Thoracic aorta (tissue), 2 donors: ENCODE data around the gene BPI. TPM values are rescaled to one million over a fixed set of nuclear protein-coding genes. Genes with fewer than 3 reads are reported as not detected.

Experiments used
- ATAC-seq: fragments of 150-250 bp; one replicate; pipeline ENCODE4 v1.8.0; 2017; ENCODE audit warnings: low read depth; ENCODE audit not compliant: insufficient number of reproducible peaks, low FRiP score
- DNase-seq: peaks from one replicate; pipeline ENCODE4 v3.0.0-alpha.2; 2020; ENCODE audit warnings: low spot score
- H3K27ac ChIP-seq, 2 donors: fragments of 200-600 bp; sonication (generic); 1 replicate in 1 of 2; 2 replicates in 1 of 2; pipeline ENCODE4 v1.5.1; 2016; ENCODE audit warnings: mild to moderate bottlenecking in 2 of 2, moderate library complexity in 2 of 2
- H3K27me3 ChIP-seq: fragments of 200-600 bp; sonication (generic); replicated peaks from 2 replicates; pipeline ENCODE4 v1.6.0; 2016; ENCODE audit warnings: mild to moderate bottlenecking; ENCODE audit not compliant: insufficient read depth
- H3K36me3 ChIP-seq: fragments of 200-600 bp; sonication (generic); one replicate; pipeline ENCODE4 v1.5.1; 2016
- H3K4me1 ChIP-seq, 2 donors: fragments of 200-600 bp; sonication (generic); 1 replicate in 1 of 2; 2 replicates in 1 of 2; pipeline versions ENCODE4 v1.5.1 to v1.6.0; 2016; ENCODE audit warnings: low read depth in 2 of 2, mild to moderate bottlenecking in 1 of 2; ENCODE audit not compliant: control insufficient read depth in 1 of 2
- H3K4me3 ChIP-seq: fragments of 200-600 bp; sonication (generic); 2 replicates; pipeline ENCODE4 v1.5.1; 2016; ENCODE audit warnings: mild to moderate bottlenecking
- H3K9me3 ChIP-seq: fragments of 200-600 bp; sonication (generic); 2 replicates; pipeline ENCODE4 v1.5.1; 2016
- CTCF ChIP-seq: fragments of 200-600 bp; sonication (generic); IDR thresholded peaks from one replicate; pipeline ENCODE4 v1.5.1; 2019; ENCODE audit warnings: antibody characterized with exemption
- total RNA-seq, 2 donors: library from RNA; depleted of rRNA; stranded (reverse); fragments of >200 nt; gene quantifications; one replicate each; pipeline versions ENCODE4 v1.1.0 to v1.2.3, GENCODE V29; 2016

BPI gene
- total RNA-seq, 2 donors from 2014 or later, result 0.35 to 4.1 TPM

GRCh38 chr20:38325167-38325566 is 21.2 kb downstream of the BPI start:
- no peak for TF ChIP-seq CTCF
- H3K4me1 ChIP-seq, result no peaks in the 10 kb centered on the region
- no peak overlapping the region for H3K27ac ChIP-seq
- no peaks in the 10 kb centered on the region for H3K9me3 ChIP-seq
- no peaks in the 10 kb centered on the region for H3K27me3 ChIP-seq
- DNase-seq (no peak), ATAC-seq (no peak)
- H3K36me3 ChIP-seq, result no peaks in the 10 kb centered on the region
- H3K4me3 ChIP-seq, result no peak overlapping the region

- Histone ChIP-seq H3K36me3 (no peaks in the 10 kb centered on the region), H3K4me3 (no peak overlapping the region), H3K27me3 (no peaks in the 10 kb centered on the region), H3K9me3 (no peaks in the 10 kb centered on the region), H3K27ac (no peak overlapping the region), H3K4me1 (no peaks in the 10 kb centered on the region)
- no peak for TF ChIP-seq CTCF
- no peak for DNase-seq
- ATAC-seq, result no peak
These were observed 21.9 kb downstream of the BPI start for GRCh38 chr20:38325905-38326304.

- H3K4me1 ChIP-seq, result no peaks in the 10 kb centered on the region
- no peak for TF ChIP-seq CTCF
- no peak for DNase-seq
- H3K4me3 ChIP-seq, result no peak overlapping the region
- no peak for ATAC-seq
- H3K36me3 ChIP-seq, result no peaks in the 10 kb centered on the region
- H3K27me3 ChIP-seq, result no peaks in the 10 kb centered on the region
- H3K9me3 ChIP-seq, result no peaks in the 10 kb centered on the region
- no peak overlapping the region for H3K27ac ChIP-seq
These were observed 22.4 kb downstream of the BPI start for GRCh38 chr20:38326309-38326708.

- H3K27me3 ChIP-seq, result no peaks in the 10 kb centered on the region
- no peak overlapping the region for H3K27ac ChIP-seq
- no peaks in the 10 kb centered on the region for H3K9me3 ChIP-seq
- DNase-seq, result no peak
- H3K4me1 ChIP-seq, result no peaks in the 10 kb centered on the region
- TF ChIP-seq CTCF, result no peak
- H3K4me3 ChIP-seq, result no peak overlapping the region
- no peaks in the 10 kb centered on the region for H3K36me3 ChIP-seq
- no peak for ATAC-seq
These were observed 26.7 kb downstream of the BPI start for GRCh38 chr20:38330638-38331037.

GRCh38 chr20:38331245-38331644 is 27.3 kb downstream of the BPI start:
- no peak overlapping the region for H3K27ac ChIP-seq
- no peaks in the 10 kb centered on the region for H3K27me3 ChIP-seq
- H3K9me3 ChIP-seq, result no peaks in the 10 kb centered on the region
- DNase-seq, result no peak
- H3K36me3 ChIP-seq, result no peaks in the 10 kb centered on the region
- TF ChIP-seq CTCF, result no peak
- no peak for ATAC-seq
- H3K4me1 ChIP-seq, result no peaks in the 10 kb centered on the region
- H3K4me3 ChIP-seq, result no peak overlapping the region
